HG03135 (cell line): ENCODE data around the gene GATC.
A peak's percentile ranks its signal among the peaks of the same experiment; 100 is the strongest.

Experiments used
- ATAC-seq: cut with Tn5 transposase; IDR thresholded peaks from one replicate; pipeline ENCODE4 v1.9.1; 2021; ENCODE audit warnings: mild to moderate bottlenecking, moderate library complexity; ENCODE audit not compliant: unreplicated experiment

GATC gene

GRCh38 chr12:120495731-120496412 lies 49.6 kb downstream of the GATC start, which contains the start of gene DYNLL1:
Gene DYNLL1 (plus strand): TSS chr12:120496113. CDS start chr12:120496422, 309 bp downstream.
- peak; percentile 93 for ATAC-seq

DNA sequence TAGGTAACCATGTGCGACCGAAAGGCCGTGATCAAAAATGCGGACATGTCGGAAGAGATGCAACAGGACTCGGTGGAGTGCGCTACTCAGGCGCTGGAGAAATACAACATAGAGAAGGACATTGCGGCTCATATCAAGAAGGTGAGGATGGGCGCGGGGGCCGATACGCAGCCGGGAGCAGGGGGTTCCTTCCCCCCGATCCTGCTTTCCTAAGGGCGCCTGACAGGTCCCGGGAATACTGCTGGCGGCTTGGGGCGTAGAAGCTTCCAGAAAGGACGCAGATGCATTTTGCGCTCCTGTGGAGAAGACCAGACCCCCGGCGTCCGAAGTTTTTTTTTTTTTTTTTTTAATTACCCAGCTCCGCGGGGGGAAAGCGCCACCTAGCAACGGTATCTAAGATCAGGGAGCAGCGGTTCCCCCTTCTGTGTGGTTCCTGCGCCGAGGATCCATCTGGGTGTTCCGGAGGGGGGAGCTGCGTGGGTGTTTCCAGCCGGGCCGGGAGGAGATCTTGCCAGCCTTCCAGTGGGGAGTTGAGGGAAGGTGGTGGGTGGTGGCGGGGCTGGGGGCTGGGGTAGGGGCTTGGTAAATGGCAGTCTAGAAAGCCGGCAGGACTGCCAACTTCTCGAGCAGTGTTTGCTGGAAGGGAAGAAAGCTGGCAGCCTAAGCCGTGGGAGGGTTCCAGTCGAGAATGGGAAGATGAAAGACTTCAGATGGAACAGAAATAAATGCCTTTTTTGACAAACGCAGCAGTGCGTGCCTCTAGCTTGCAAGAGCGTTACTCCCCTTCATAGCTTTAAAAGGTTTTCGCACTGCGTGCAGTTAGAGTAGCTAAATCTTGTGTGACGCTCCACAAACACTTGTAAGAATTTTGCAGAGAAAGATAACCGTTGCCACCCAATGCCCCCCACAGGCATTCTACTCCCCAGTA lies 50.4 kb downstream of the GATC start:
- peak; percentile 29 for ATAC-seq

- ATAC-seq, result no peak
Observed at GRCh38 chr12:120497524-120498150, 51.4 kb downstream of the GATC start.

GRCh38 chr12:120498870-120499515 lies 52.7 kb downstream of the GATC start:
- ATAC-seq, result no peak

DNA sequence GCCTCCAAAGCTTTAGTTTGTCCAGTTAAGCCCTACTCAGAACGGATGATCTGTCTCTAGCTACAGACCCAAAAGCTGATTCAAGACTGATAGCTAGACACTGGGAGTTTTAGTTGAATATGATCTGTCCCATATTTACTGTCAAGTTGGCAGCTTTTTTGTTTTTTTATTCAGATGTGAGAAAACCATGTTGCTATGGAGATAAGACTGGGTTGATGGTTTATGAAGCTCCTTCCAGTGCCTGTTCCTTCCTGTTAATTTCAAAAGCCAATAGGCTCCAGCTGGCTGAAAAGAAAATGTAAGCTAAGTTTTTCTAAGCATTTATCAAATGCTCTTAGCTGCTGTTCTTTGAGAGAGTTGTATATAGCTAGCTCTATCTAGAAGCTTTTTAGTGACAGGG lies 54.3 kb downstream of the GATC start:
- no peak for ATAC-seq

DNA sequence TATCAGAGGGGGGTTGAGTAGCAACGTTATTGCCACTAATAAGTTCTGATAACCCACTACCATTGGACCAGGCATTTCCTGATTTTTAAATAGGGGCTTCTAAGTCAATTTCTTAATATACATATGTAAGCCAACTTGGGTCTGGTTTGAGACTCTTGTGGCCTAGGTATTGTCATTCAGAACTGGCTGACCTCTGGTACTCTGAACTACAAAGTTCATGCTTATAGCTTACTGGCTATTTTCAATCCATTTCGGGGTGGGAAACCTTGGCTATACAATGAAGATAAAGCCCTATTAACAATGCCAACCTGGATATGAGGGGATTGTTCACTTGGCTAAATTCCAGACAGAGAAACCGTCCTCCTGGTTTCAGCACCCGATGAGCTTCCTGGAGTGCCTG lies 58.3 kb downstream of the GATC start:
- no peak for ATAC-seq

GRCh38 chr12:120508537-120508936 lies 62.3 kb downstream of the GATC start:
- no peak for ATAC-seq
